C4-2B (cell line): Measurements from ENCODE around the gene ADGRA1.

Experiments
- ZFX ChIP-seq: fragments of 450-650 bp; IDR thresholded peaks from 2 replicates; pipeline ENCODE4 v1.6.1; 2017
- TF ChIP-seq, protein P1 (sequence below): fragments of 450-650 bp; conservative IDR thresholded peaks from 2 replicates; pipeline ENCODE4 v1.5.1; 2017; ENCODE audit warnings: mild to moderate bottlenecking

DNA sequence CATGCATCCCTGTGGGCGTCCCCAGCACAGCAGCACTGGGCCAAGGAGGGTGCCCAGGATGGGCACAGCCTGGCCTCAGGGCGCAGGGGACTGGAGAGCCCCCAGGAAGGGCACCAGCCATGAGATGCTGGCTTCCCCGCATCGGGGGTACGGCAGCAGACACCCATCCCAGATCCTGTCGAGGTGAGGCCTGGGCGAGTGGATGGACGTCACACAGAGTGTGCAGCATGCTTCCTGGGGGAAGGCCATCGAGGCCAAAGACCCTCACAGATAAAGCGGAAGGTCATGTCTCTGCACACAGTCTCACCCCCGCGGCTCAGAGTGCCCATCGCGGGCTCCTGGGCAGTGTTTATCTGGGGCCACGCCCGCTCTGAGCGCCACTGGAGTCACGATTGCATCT lies 18.8 kb downstream of the ADGRA1 start:
- TF ChIP-seq, protein P1, sequence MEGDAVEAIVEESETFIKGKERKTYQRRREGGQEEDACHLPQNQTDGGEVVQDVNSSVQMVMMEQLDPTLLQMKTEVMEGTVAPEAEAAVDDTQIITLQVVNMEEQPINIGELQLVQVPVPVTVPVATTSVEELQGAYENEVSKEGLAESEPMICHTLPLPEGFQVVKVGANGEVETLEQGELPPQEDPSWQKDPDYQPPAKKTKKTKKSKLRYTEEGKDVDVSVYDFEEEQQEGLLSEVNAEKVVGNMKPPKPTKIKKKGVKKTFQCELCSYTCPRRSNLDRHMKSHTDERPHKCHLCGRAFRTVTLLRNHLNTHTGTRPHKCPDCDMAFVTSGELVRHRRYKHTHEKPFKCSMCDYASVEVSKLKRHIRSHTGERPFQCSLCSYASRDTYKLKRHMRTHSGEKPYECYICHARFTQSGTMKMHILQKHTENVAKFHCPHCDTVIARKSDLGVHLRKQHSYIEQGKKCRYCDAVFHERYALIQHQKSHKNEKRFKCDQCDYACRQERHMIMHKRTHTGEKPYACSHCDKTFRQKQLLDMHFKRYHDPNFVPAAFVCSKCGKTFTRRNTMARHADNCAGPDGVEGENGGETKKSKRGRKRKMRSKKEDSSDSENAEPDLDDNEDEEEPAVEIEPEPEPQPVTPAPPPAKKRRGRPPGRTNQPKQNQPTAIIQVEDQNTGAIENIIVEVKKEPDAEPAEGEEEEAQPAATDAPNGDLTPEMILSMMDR, result no peak
- TF ChIP-seq ZFX, result no peak
